AG10803 (cell line): ENCODE results near the gene FAM131B.
A peak's percentile ranks its signal among the peaks of the same experiment; 100 is the strongest.
"Not testable (repeated sequence)": the region's sequence is repeated elsewhere in the genome, so short reads cannot be mapped to it uniquely, and the experiment has no call there.

Experiments
- DNase-seq: peaks from one replicate; pipeline ENCODE4 v3.0.0; 2010; ENCODE audit warnings: low read depth
- H3K4me3 ChIP-seq: 2 replicates; pipeline ENCODE4 v1.5.1; 2011; ENCODE audit warnings: mild to moderate bottlenecking, low read length, control low read depth
- TF ChIP-seq, protein P1 (sequence below): conservative IDR thresholded peaks from 2 replicates; pipeline ENCODE4 v1.5.1; 2011; ENCODE audit warnings: mild to moderate bottlenecking, low read length, control low read depth, inconsistent platforms

The FAM131B gene

GRCh38 chr7:143394068-143394467, 31.6 kb upstream of the FAM131B start:
- DNase-seq: no peak
- H3K4me3 ChIP-seq: no peak overlapping the region
- TF ChIP-seq, protein P1, sequence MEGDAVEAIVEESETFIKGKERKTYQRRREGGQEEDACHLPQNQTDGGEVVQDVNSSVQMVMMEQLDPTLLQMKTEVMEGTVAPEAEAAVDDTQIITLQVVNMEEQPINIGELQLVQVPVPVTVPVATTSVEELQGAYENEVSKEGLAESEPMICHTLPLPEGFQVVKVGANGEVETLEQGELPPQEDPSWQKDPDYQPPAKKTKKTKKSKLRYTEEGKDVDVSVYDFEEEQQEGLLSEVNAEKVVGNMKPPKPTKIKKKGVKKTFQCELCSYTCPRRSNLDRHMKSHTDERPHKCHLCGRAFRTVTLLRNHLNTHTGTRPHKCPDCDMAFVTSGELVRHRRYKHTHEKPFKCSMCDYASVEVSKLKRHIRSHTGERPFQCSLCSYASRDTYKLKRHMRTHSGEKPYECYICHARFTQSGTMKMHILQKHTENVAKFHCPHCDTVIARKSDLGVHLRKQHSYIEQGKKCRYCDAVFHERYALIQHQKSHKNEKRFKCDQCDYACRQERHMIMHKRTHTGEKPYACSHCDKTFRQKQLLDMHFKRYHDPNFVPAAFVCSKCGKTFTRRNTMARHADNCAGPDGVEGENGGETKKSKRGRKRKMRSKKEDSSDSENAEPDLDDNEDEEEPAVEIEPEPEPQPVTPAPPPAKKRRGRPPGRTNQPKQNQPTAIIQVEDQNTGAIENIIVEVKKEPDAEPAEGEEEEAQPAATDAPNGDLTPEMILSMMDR: no peak

DNA sequence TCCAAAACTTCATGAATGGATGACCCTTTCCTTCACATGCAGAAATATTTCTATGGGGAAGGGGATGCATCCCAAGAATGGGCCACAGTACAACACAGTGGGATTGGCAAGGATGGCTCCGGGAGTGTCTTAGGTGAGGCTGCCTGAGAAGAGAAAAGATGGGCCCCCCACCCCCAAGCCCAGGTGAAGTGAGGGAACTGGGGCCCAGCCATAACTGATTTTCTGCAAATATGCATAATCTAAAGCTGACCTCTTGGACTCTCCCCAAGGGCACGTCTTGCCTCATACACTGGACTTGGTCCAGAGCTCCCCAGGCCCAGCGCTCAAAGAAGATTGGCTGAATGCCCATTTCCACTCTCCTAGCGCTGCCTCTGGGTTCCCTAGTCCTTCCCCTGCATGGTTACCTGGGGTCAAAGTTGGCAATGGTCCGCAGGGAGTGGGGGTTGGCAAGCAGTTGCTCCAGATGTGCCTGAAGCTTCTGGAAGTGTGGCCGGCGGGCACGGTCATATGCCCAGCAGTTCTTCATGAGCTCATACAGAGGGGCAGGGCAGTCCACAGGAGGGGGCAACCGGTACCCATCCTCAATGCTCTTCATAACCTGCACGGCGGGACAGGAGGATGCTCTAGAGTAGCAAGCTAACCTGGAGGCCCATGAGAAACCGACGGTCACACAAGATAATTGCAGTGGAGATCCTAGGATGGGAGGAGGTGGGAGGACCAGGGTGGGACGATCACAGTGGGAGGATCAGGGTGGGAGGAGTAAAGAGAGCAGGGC, 30.9 kb upstream of the FAM131B start:
- H3K4me3 ChIP-seq: no peak overlapping the region
- TF ChIP-seq, protein P1: no peak
- no peak for DNase-seq

DNA sequence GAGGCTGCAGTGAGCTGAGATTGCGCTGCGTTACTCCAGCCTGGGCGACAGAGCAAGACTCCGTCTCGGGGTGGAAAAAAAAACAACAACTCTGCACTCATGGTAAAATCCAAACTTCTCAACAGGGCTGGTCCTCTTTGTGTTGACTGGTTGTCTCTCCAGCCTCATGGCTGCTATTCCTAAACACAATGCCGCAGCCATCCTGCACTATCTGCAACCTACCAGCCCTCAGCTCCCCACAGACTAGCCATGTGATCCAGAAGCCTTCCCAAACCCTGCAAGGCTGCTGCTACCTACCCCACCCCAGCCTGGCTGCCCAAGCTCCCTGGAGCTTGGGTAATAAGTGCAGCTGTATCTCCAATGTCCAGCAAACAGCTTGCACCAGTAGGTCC, 30.4 kb upstream of the FAM131B start:
- TF ChIP-seq, protein P1: no peak
- H3K4me3 ChIP-seq: no peak overlapping the region
- DNase-seq: no peak

- not testable (repeated sequence) for DNase-seq
Observed at GRCh38 chr7:143392427-143392826, 29.9 kb upstream of the FAM131B start.

DNA sequence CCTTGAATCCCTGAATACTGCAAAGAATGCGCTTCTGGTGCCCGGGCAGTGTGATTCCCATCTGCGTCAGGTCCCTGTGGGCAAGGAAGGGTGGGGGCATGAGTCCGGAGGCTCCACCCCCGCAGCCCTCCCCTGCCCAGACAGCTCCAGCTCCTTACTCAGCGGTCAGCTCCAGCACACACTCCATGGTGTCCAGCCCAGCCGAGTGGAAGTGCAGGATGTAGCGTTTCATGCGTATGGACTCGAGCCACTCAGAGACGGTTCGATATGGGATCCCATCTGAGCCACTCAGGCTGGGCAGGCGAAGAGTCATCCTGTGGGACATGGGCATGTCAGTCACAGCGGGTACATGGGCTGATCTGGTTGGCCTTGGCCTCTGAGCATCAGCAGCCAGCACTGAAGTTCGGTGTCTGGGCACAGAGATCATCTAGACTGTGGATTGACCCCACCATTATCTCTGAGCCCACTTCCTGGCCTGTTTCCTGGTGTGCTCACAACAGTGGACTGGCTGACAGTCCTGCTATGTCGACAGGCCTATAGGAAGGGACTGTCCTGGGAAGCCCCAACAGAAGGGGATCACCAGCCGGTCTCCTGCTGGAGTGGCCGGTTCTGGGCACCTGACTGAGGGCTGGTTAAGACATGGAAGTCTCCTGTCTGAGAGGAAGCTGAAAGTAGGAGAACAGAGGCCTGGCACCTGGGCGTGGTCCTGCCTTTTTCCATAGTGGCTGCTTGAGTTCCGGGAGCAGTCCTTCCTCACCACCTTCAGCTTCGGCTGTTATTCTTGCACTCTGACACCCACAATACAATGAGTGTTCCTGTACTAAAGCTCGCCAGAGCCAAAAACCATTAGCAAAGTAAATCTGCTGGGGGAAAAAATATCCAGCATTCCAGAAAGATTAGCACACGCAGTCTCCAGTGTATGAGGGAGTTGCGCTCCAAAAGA, 29.2 kb upstream of the FAM131B start:
- peak; percentile 83 for DNase-seq
- TF ChIP-seq, protein P1: no peak
- H3K4me3 ChIP-seq: no peak overlapping the region

More at GRCh38 chr7:143392427-143392826, 29.9 kb upstream of the FAM131B start:
- H3K4me3 ChIP-seq: not testable (repeated sequence)

DNA sequence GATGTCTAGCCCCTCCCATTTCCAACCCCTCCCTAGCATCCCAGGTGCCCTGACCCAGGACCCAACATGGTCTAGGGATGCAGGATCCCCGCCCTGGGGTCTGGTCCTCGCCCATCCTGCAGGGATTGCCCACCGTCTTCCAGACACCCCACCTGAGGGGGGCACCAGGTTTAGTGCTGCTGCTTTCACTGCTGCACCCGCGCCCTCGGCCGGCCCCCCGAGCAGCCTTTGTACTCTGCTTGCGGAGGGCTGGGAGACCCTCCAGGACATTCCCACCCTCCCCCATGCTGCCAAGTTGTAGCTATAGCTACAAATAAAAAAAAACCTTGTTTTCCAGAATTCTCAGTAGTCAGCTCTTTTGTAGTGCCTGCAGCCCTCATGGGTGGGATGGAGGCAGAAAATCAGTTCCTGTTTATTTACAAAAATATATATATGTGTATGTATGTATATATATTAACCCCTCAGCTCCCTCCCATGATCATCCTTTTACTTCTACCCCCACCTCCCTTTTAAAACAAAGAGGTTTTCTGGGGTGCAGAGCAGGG, 28.3 kb upstream of the FAM131B start:
- no peak overlapping the region for H3K4me3 ChIP-seq
- DNase-seq: no peak
- TF ChIP-seq, protein P1: no peak

DNA sequence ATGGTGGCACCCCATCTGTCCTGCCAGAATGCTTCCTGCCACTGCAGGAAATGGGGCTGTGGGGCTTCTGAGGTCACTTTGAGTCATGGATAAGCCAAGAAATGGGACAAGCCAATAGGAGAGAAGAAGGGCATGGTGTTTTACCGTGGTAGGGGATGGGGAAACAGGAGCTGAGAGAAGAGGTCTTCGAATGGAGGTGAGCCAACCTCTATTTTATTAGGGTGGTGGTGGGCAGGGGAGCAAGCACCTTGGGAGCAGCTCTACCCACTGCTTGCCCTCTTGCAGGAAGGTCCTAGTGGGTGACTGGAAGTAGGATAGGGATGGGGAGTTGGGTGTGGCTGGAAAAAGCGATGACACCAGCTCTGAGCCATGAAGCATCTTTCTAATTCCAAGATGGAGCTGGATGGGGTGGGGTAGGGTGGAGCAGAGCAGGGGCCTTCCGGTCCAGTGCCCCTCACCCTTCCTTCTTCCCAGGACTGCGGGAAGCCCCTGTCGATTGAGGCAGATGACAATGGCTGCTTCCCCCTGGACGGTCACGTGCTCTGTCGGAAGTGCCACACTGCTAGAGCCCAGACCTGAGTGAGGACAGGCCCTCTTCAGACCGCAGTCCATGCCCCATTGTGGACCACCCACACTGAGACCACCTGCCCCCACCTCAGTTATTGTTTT, 27.7 kb upstream of the FAM131B start:
- TF ChIP-seq, protein P1: no peak
- DNase-seq: no peak
- H3K4me3 ChIP-seq: no peak overlapping the region
